Subcutaneous abdominal adipose tissue (tissue), 5 donors: Measurements from ENCODE around the gene STON2.
A peak's percentile ranks its signal among the peaks of the same experiment; 100 is the strongest.

Experiments used
- H3K27ac ChIP-seq: one replicate; pipeline ENCODE4 v1.7.0; 2013; ENCODE audit warnings: low read depth, mild to moderate bottlenecking, inconsistent platforms, low read length, moderate library complexity
- H3K27me3 ChIP-seq, 5 donors: one replicate each; pipeline ENCODE4 v1.7.0; 2013; ENCODE audit warnings: low read length in 5 of 5, inconsistent platforms in 1 of 5; ENCODE audit not compliant: control insufficient read depth in 5 of 5, insufficient read depth in 4 of 5
- H3K36me3 ChIP-seq, 5 donors: one replicate each; pipeline ENCODE4 v1.7.0; 2013; ENCODE audit warnings: low read length in 5 of 5; ENCODE audit not compliant: control insufficient read depth in 5 of 5, insufficient read depth in 5 of 5
- H3K4me1 ChIP-seq, 5 donors: one replicate each; pipeline ENCODE4 v1.7.0; 2013; ENCODE audit warnings: low read length in 5 of 5, mild to moderate bottlenecking in 3 of 5, moderate library complexity in 1 of 5; ENCODE audit not compliant: control insufficient read depth in 5 of 5, insufficient read depth in 5 of 5
- H3K4me3 ChIP-seq, 5 donors: one replicate each; pipeline ENCODE4 v1.7.0; 2013; ENCODE audit warnings: low read length in 5 of 5, low read depth in 1 of 5
- H3K9ac ChIP-seq, 5 donors: one replicate each; pipeline ENCODE4 v1.7.0; 2013; ENCODE audit warnings: low read length in 5 of 5, mild to moderate bottlenecking in 4 of 5, moderate library complexity in 3 of 5
- H3K9me3 ChIP-seq, 5 donors: one replicate each; pipeline ENCODE4 v1.7.0; 2013; ENCODE audit warnings: low read length in 5 of 5; ENCODE audit not compliant: control insufficient read depth in 5 of 5
- donor health status: healthy.
- donor health status: healthy.
- donor health status: healthy.
- donor health status: healthy.
- donor health status: healthy.

Gene STON2

DNA sequence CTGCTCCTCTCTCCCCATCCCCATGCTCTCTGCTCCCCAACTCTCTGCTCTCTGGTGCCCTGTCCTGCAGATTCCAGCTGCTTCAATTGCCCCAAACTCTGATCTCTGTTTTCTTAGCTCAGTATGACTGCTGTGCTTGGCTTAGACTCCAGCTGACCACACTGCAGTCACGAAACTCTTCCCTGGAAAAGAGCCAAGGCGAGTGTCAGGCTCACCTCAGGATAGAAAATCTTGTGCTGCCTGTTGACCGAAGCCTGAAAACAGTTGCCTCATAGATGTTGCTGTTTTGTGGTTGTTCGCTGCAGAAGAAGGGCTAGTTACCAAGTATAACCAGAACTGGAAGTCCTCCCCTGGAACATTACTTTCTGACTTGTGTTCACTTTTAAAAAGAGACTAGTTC is 6.7 kb upstream of the STON2 start:
- Histone ChIP-seq H3K9ac (no peak overlapping the region), H3K27me3 (no peaks in the 10 kb centered on the region), H3K27ac (no peak overlapping the region), H3K36me3 (no peaks in the 10 kb centered on the region), H3K9me3 (no peaks in the 10 kb centered on the region), H3K4me1 (peaks cover 0 to 11% (median 4%) of the 10 kb centered on the region in 5 donors), H3K4me3 (no peak overlapping the region)

DNA sequence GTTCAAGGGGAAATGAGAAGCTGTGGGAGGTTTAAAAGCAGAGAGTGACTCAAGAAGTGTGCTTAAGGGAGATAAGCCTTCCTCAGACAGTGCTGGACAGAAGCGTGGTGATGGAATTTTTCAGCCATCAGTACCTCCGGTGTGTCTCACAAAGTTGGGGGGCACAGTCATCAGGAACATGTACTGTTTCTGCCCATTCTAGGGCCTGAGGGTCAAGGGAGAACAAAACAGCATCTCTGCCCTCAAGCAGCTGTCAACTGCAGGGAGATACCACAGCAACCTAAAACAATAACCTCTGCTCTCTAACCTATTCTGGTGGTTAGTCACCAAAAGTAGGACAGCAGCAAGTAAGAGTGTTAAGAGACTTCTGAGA is 2.0 kb upstream of the STON2 start:
- Histone ChIP-seq H3K4me3 (no peak overlapping the region), H3K9me3 (no peaks in the 10 kb centered on the region), H3K9ac (no peak overlapping the region), H3K36me3 (no peaks in the 10 kb centered on the region), H3K4me1 (peaks cover 0 to 27% (median 14%) of the 10 kb centered on the region in 5 donors), H3K27ac (no peak overlapping the region), H3K27me3 (no peaks in the 10 kb centered on the region)

DNA sequence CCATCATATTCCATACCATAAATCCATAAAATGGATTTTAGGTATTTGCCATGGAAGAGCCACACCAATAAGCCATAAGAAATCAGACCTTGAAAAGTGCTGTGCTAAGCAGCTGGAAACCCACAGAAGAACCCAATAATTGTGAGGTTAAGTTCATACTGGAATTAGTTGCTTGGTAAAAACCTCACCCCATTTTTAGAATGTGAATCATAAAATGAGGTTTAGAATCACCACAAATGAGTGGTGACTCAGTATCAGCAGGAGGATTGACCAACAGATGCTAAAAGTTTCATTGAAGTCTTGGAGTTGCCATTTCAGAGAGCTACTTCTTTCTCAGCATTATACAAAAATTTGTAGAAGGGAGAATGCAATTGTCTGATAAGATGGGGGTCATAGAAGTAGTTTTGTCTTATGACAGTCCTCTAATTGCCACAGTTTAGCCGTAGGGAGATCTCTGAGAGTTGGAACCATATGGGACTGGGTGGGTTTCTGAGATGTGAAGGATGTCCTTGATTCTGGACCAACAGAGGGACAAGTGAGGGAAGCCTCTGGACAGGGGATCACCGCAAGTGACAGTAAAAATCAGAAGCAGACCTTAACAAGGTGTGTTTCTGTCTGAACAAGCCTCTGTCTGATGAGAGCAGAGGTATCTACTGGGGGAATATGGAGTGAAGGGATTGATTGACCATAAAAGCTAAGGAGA is 1.4 kb upstream of the STON2 start:
- Histone ChIP-seq H3K27me3 (no peaks in the 10 kb centered on the region), H3K9ac (no peak overlapping the region), H3K36me3 (no peaks in the 10 kb centered on the region), H3K27ac (peak overlapping the region; percentile 42), H3K4me1 (peaks cover 0 to 22% (median 8%) of the 10 kb centered on the region in 5 donors), H3K9me3 (no peaks in the 10 kb centered on the region), H3K4me3 (no peak overlapping the region)

DNA sequence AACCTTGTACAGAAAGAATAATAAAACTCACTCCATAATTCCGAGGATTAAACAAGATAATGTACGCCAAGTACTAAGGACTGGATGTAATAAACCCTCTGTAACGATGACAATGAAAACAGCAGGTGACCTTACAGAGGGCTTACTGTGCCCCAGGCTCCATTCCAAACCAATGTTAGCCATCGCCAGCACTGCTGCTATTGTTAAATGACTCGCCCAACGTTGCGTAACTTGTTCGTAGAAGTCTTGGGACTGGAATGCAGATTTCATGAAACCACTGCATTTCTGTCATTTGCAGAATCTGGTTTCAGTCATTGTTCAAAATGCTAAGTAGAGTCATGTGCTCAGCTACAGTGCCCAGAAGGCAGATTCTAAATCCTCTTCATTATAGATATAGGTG is 728 bp upstream of the STON2 start:
- Histone ChIP-seq H3K4me3 (no peak overlapping the region), H3K9me3 (no peaks in the 10 kb centered on the region), H3K27ac (peak overlapping the region; percentile 42), H3K27me3 (no peaks in the 10 kb centered on the region), H3K9ac (no peak overlapping the region), H3K36me3 (peaks cover 0 to 4% (median 0%) of the 10 kb centered on the region in 5 donors), H3K4me1 (peaks cover 0 to 21% (median 8%) of the 10 kb centered on the region in 5 donors)

DNA sequence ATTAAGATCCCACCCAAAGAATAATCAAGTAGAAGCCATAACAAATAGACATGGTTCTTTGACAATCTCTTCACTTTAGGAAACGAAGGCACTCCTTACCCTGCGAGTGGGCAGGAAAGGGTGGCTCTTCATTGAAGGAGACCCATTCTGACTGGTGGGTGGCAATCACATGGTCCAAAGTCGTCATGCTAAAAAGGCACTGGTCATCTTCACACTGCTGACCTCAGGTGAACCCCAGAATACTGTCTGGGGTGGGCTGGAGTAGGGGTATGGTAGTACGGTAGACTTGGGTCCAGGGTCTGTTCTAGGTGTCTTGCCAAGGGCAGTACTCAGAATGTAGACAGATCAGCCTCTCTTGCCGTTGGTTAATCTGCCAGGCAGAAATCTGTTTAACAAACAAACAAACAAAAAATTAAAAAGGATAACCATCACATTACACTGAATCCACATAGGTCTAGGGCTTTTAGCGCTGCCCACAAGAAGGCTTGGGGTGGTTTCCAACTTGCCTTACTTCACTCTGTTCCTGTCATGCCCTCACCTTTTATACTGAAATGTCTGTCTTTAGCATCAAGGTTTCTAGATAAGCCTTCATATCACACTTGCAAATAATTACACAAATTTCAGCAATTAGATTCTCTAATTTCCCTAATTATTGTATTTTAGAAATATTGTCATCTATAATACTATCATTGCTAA is 1.8 kb downstream of the STON2 start:
- peaks cover 0 to 7% (median 0%) of the 10 kb centered on the region in 5 donors for H3K9me3 ChIP-seq
- no peak overlapping the region for H3K4me3 ChIP-seq
- no peak overlapping the region for H3K9ac ChIP-seq
- no peak overlapping the region for H3K27ac ChIP-seq
- H3K4me1 ChIP-seq = peaks cover 0 to 24% (median 8%) of the 10 kb centered on the region in 5 donors
- H3K27me3 ChIP-seq = no peaks in the 10 kb centered on the region
- peaks cover 0 to 15% (median 3%) of the 10 kb centered on the region in 5 donors for H3K36me3 ChIP-seq

DNA sequence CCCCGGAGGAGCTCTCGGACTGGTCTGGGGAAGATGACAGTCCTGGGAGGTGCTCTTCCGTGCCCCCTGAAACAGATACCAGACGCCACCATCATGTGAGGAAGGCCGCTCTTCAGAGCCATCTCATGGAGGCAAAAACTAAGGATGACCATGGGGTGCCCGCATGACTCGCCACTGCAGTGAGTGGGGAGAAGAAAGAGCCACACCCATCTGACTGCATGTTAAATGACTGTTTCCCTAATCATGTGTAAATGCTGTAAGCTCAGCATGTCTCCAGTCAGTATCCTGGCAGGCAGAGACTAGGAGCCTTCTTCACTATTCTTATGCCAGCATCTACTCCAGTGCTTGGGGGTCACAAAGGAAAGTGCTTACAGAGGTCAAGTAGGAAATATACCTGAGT is 4.0 kb downstream of the STON2 start:
- no peaks in the 10 kb centered on the region for H3K27me3 ChIP-seq
- peaks cover 0 to 15% (median 3%) of the 10 kb centered on the region in 5 donors for H3K36me3 ChIP-seq

DNA sequence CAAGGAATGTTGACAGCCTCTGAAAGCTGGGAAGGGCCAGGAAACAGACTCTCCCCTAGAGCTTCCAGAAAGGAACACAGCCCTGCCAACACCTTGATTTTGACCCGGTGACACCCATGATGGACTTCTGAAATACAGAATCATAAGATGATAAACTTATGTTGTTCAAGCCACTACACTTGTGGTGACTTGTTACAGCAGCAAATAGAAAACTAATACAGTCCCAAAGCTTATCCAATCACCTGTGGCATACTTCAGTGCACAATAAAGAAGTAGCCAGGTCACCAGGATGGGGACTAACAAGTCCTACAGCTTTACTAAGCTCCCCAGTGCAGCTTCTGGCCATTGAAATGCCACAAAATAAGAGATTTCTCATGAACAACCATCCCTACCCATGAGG is 5.4 kb downstream of the STON2 start:
- Histone ChIP-seq H3K4me1 (peaks cover 0 to 6% (median 1%) of the 10 kb centered on the region in 5 donors), H3K9ac (no peak overlapping the region), H3K4me3 (no peak overlapping the region), H3K9me3 (peaks cover 0 to 7% (median 5%) of the 10 kb centered on the region in 5 donors), H3K36me3 (peaks cover 0 to 15% (median 3%) of the 10 kb centered on the region in 5 donors), H3K27ac (no peak overlapping the region), H3K27me3 (no peaks in the 10 kb centered on the region)

More for the DNA sequence above, 4.0 kb downstream of the STON2 start:
- Histone ChIP-seq H3K4me1 (peaks cover 0 to 18% (median 8%) of the 10 kb centered on the region in 5 donors), H3K9me3 (peaks cover 0 to 7% (median under 1%) of the 10 kb centered on the region in 5 donors), H3K4me3 (no peak overlapping the region), H3K9ac (no peak overlapping the region), H3K27ac (no peak overlapping the region)

DNA sequence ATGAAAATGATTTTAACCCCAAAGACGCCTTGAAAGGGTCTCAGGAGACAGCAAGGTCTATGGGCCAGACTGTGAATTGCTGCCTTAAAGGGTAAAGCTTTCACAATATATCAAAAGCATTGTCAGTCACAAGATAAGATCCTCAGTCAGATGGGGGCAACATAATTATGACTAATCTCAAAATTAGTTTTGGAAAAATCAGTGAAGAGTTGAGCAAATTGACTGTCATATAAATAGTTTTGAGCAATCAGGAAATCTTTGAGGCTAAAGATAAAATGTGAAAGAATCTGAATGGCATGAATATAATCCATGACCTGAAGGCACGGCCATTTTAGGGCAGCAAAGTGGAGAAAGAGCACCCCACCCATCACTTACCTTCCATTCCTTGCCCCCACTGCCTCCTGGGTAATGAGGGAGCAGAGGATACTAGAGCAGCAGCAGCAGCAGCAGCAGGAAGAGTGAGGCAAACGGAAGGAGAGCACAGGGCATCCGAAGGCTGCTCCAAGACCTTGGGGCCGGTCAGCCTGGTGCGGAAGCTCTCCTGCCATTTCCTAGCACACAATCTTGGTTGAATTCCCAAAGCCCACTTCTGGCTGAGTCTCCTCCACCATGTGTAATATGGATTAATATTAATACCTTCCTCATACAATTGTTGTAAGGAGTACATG is 7.0 kb downstream of the STON2 start:
- Histone ChIP-seq H3K36me3 (peaks cover 0 to 15% (median 3%) of the 10 kb centered on the region in 5 donors), H3K4me1 (peaks cover 0 to 8% (median 0%) of the 10 kb centered on the region in 5 donors), H3K9me3 (peaks cover 0 to 7% (median 5%) of the 10 kb centered on the region in 5 donors), H3K27ac (no peak overlapping the region), H3K9ac (no peak overlapping the region), H3K4me3 (no peak overlapping the region), H3K27me3 (no peaks in the 10 kb centered on the region)

DNA sequence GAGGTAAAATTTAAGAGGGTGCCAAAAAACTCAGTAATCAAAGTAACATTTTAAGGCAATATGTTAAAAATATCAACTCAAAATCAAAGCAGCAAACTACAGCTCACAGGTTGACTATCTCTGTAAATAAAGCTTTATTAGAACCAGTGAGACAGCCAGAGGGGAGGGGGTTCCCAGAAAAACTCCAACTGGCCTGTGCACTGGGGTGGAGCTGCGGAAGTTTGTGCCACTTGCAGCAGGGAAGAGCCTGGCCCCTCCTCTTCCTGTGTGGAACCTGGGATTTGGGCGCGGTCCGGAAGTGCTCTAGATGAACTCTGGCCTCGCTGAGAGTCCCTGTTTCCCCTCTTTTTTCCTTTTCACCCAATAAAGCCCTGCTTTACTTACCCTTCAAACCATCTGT is 8.1 kb downstream of the STON2 start:
- Histone ChIP-seq H3K27ac (no peak overlapping the region), H3K9ac (no peak overlapping the region), H3K9me3 (peaks cover 0 to 7% (median 5%) of the 10 kb centered on the region in 5 donors), H3K36me3 (peaks cover 0 to 15% (median 3%) of the 10 kb centered on the region in 5 donors), H3K4me3 (no peak overlapping the region), H3K27me3 (no peaks in the 10 kb centered on the region), H3K4me1 (peaks cover 0 to 8% (median 0%) of the 10 kb centered on the region in 5 donors)

DNA sequence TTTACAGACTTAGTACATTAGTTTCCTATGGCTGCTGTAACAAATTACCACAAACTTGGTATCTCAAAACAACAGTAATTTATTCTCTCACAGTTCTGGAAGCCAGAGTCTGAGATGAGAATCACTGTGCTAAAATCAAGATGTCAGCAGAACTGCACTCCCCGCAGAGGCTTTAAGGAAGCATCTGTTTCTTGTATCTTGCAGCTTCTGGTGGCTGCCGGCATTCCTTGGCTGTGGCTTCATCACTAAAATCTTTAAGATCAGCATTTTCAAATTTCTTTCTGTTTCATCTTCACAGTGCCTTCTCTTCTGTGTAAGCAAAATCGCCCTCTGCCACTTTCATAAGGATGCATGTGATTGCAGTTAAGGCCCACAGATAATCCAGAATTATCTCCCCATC is 9.4 kb downstream of the STON2 start:
- Histone ChIP-seq H3K4me3 (no peak overlapping the region), H3K36me3 (peaks cover 0 to 10% (median 3%) of the 10 kb centered on the region in 5 donors), H3K9me3 (peaks cover 0 to 7% (median 5%) of the 10 kb centered on the region in 5 donors), H3K27ac (no peak overlapping the region), H3K27me3 (no peaks in the 10 kb centered on the region), H3K9ac (no peak overlapping the region), H3K4me1 (peaks cover 0 to 13% (median 0%) of the 10 kb centered on the region in 5 donors)
